Measurements from ENCODE around the gene GUCA1A. TPM values are rescaled to one million over a fixed set of nuclear protein-coding genes. Genes with fewer than 3 reads are reported as not detected.

Gene GUCA1A
- total RNA-seq, 1 experiment from 2014 or later, result not detected

GRCh38 chr6:42224222-42225028 lies 51.3 kb downstream of the GUCA1A start:
- POLR2A ChIA-PET (ENCODE audit: unreplicated experiment), result interaction anchor here (0.6 kb wide), 1 partner anchor 11 kb away, joined by 4 read pairs; no protein-coding TSS in a partner anchor
- Histone ChIP-seq H2AFZ (ENCODE audit: low read length) (no peak overlapping the region), H3K9me3 (ENCODE audit: low read length) (no peaks in the 10 kb centered on the region), H3K27ac (ENCODE audit: low read length) (peak overlapping the region; percentile 98), H3K36me3 (ENCODE audit: low read depth, low read length) (peaks cover 11% of the 10 kb centered on the region), H3K27me3 (ENCODE audit: low read length) (no peaks in the 10 kb centered on the region), H3F3A (ENCODE audit: low read length, unreplicated experiment) (peaks cover 22% of the 10 kb centered on the region), H3K79me2 (ENCODE audit: low read length) (peaks cover 20% of the 10 kb centered on the region), H4K20me1 (ENCODE audit: low read length) (no peaks in the 10 kb centered on the region), H3K9me2 (replicated peaks; ENCODE audit: low read length) (no peaks in the 10 kb centered on the region), H3K4me1 (ENCODE audit: insufficient read depth, low read length) (peaks cover 91% of the 10 kb centered on the region), H3K4me2 (ENCODE audit: low read length) (peak overlapping the region; percentile 85), H3K9ac (ENCODE audit: low read length) (peak overlapping the region; percentile 91), H3K4me3 (ENCODE audit: low read length) (peak overlapping the region; percentile 60)
- no peak for TF ChIP-seq EZH2phosphoT487 (IDR thresholded peaks at IDR 0.05; ENCODE audit: borderline replicate concordance, low read length)
- TF ChIP-seq EZH2 (IDR thresholded peaks at IDR 0.05; ENCODE audit: low read length, unreplicated experiment), result no peak
- no peak for TF ChIP-seq CTCF (conservative IDR thresholded peaks at IDR 0.05; ENCODE audit: low read depth, low read length)
- intact Hi-C loops (cut with micrococcal nuclease), result loop anchor here (10.0 kb wide), 1 partner anchor 440 kb away; the partner anchor contains the start of genes PRICKLE4 and TOMM6
- ATAC-seq (peak; percentile 39), DNase-seq (peak; percentile 99)
- TSS peak; percentile 10 for BruUV-seq (replicated peaks)
- CTCF ChIA-PET, result interaction anchor here (0.7 kb wide), 1 partner anchor 10 kb away, joined by 5 read pairs; no protein-coding TSS in a partner anchor

- no peak overlapping the region for H2AFZ ChIP-seq (ENCODE audit: low read length)
- H3K9me3 ChIP-seq (ENCODE audit: low read length), result no peaks in the 10 kb centered on the region
- peak overlapping the region; percentile 98 for H3K27ac ChIP-seq (ENCODE audit: low read length)
- CTCF ChIA-PET, result no interaction called here
- peaks cover 25% of the 10 kb centered on the region for H3K79me2 ChIP-seq (ENCODE audit: low read length)
- no peaks in the 10 kb centered on the region for H4K20me1 ChIP-seq (ENCODE audit: low read length)
- ATAC-seq (no peak), DNase-seq (no peak)
- H3K27me3 ChIP-seq (ENCODE audit: low read length), result no peaks in the 10 kb centered on the region
- H3K9me2 ChIP-seq (replicated peaks; ENCODE audit: low read length), result no peaks in the 10 kb centered on the region
- H3K4me2 ChIP-seq (ENCODE audit: low read length), result peak overlapping the region; percentile 85
- H3K36me3 ChIP-seq (ENCODE audit: low read depth, low read length), result peaks cover 11% of the 10 kb centered on the region
- POLR2A ChIA-PET (ENCODE audit: unreplicated experiment), result no interaction called here
- peak overlapping the region; percentile 60 for H3K4me3 ChIP-seq (ENCODE audit: low read length)
- peaks cover 22% of the 10 kb centered on the region for H3F3A ChIP-seq (ENCODE audit: low read length, unreplicated experiment)
- TF ChIP-seq CTCF (conservative IDR thresholded peaks at IDR 0.05; ENCODE audit: low read depth, low read length), result no peak
- no peak for TF ChIP-seq EZH2 (IDR thresholded peaks at IDR 0.05; ENCODE audit: low read length, unreplicated experiment)
- no peak for TF ChIP-seq EZH2phosphoT487 (IDR thresholded peaks at IDR 0.05; ENCODE audit: borderline replicate concordance, low read length)
- intact Hi-C loops (cut with micrococcal nuclease), result loop anchor here (10.0 kb wide), 1 partner anchor 440 kb away; the partner anchor contains the start of genes PRICKLE4 and TOMM6
- peak overlapping the region; percentile 91 for H3K9ac ChIP-seq (ENCODE audit: low read length)
- BruUV-seq (replicated peaks), result TSS peak; percentile 80
- peaks cover 94% of the 10 kb centered on the region for H3K4me1 ChIP-seq (ENCODE audit: insufficient read depth, low read length)
These were observed 51.8 kb downstream of the GUCA1A start for GRCh38 chr6:42225029-42225339.

GRCh38 chr6:42225419-42225818 lies 52.3 kb downstream of the GUCA1A start:
- Histone ChIP-seq H3K27me3 (ENCODE audit: low read length) (no peaks in the 10 kb centered on the region), H3K9me2 (replicated peaks; ENCODE audit: low read length) (no peaks in the 10 kb centered on the region), H4K20me1 (ENCODE audit: low read length) (no peaks in the 10 kb centered on the region), H3K79me2 (ENCODE audit: low read length) (peaks cover 25% of the 10 kb centered on the region), H3K4me1 (ENCODE audit: insufficient read depth, low read length) (peaks cover 93% of the 10 kb centered on the region), H3K4me2 (ENCODE audit: low read length) (peak overlapping the region; percentile 85), H3F3A (ENCODE audit: low read length, unreplicated experiment) (peaks cover 22% of the 10 kb centered on the region), H3K27ac (ENCODE audit: low read length) (peak overlapping the region; percentile 98), H3K9ac (ENCODE audit: low read length) (peak overlapping the region; percentile 91), H3K36me3 (ENCODE audit: low read depth, low read length) (peaks cover 11% of the 10 kb centered on the region), H3K9me3 (ENCODE audit: low read length) (no peaks in the 10 kb centered on the region), H2AFZ (ENCODE audit: low read length) (no peak overlapping the region), H3K4me3 (ENCODE audit: low read length) (peak overlapping the region; percentile 60)
- CTCF ChIA-PET, result interaction anchor here (0.7 kb wide), 1 partner anchor 347 kb away, joined by 5 read pairs; no protein-coding TSS in a partner anchor
- intact Hi-C loops (cut with micrococcal nuclease), result loop anchor here (10.0 kb wide), 1 partner anchor 441 kb away; the partner anchor contains the start of genes PRICKLE4 and TOMM6
- BruUV-seq (replicated peaks), result no TSS peak
- POLR2A ChIA-PET (ENCODE audit: unreplicated experiment), result no interaction called here
- TF ChIP-seq EZH2phosphoT487 (IDR thresholded peaks at IDR 0.05; ENCODE audit: borderline replicate concordance, low read length), result no peak
- TF ChIP-seq EZH2 (IDR thresholded peaks at IDR 0.05; ENCODE audit: low read length, unreplicated experiment), result no peak
- DNase-seq (no peak), ATAC-seq (no peak)
